Hair follicle dermal papilla cell (primary cell): ENCODE measurements around the gene TCHHL1. TPM values are rescaled to one million over a fixed set of nuclear protein-coding genes. Genes with fewer than 3 reads are reported as not detected.

Source experiments
- small RNA-seq: library from RNA; depleted of rRNA; stranded (forward); fragments of <200 nt; gene quantifications from one replicate; pipeline ENCODE3, GENCODE V24; 2012
- total RNA-seq: library from RNA; depleted of rRNA; stranded (reverse); fragments of >200 nt; gene quantifications from 2 replicates; pipeline ENCODE4 v1.2.3, GENCODE V29; 2012

TCHHL1 gene
- total RNA-seq = not detected in 2 replicates

GRCh38 chr1:152089014-152089674 lies at the start of gene TCHHL1:
TSS of gene TCHHL1 (minus strand) at chr1:152089064. CDS start at chr1:152088143, 921 bp downstream.

DNA sequence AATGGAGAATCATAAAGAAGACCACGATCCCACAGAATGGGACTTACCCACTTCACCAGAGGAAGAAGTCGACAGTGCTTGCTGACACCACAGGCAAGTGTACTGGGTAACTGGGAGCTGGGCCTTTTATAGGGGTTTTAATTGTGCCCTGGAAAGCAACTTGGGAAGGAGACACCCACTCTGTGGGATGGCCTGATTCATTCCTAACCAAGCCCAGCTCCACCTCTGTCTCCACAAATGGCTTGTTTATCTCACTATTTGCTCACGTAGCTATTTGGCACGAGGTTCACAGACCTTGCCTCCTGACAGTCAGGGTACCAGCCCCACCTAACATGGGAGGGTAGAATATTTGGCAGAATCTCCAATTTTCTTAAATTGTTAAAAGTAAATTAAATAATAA lies 26.5 kb upstream of the TCHHL1 start, which contains the start of gene TCHH:
Gene TCHH, minus strand, starts transcription at position 101 of the 400 bp plus-strand sequence. CDS start 1,364 bp downstream, outside the sequence.

DNA sequence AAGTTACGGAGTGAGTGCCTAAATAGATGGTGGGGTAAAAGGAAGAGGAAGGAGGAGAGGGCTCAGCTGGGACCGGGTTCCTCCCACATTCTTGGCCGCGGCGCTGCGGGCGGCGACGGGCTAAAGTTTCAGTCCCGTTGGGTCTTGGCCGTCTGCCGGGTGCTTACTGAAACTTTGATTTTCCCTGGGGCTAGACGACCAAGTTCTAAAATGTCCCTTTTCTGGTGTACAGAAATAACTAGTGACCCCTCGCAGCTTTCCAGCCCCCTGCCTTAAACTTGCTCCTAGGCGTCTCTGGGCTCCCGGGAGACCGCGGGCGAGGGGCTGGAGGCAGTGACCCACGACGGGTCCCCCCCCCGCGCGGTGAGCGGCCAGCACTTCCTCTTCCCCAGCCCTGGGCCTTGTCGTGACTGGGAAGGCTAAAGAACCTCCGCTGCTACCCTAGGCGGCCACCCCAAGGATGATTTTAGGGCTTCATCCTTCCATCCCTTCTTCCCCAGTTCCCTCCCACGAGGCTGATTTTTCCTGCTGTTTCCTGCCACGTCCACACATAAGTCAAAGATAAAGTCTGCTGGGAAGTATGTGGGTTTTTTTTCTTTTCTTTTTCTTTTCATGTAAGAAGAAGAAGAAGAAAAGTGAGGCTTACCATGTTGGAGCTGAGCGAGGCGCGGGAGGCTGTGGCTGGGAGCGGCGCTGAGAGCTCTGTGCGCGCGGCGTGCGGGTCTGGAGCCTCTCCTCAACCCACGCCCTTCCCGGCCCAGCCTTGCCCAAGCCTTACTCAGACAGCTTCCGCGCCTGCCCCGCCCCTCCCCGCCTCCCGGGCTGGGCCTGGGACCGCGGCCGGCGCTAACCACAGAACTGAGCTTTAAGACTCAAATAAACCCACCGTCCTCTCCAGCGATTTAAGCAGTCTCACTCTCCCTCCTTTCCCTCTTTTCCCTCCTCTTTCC lies 52.3 kb downstream of the TCHHL1 start, which contains the start of gene S100A11:
Gene S100A11, minus strand, starts transcription at position 738 of the 950 bp plus-strand sequence. Its CDS starts 89 bp downstream, at position 649.

Small RNA genes lying within 50 kb of the gene (small RNA-seq; reads per million reads assigned to genes)
- not detected for gene SPTLC1P4

Other genes with a start within 250 kb of the TCHHL1 start
- gene C2CD4D, start 249.2 kb downstream of the TCHHL1 start, total RNA-seq = not detected in 2 replicates
- not detected in 2 replicates for gene THEM5, start 235.4 kb downstream of the TCHHL1 start, total RNA-seq
- 11.4 and 11.7 TPM in 2 replicates for gene THEM4, start 179.6 kb downstream of the TCHHL1 start, total RNA-seq
- gene S100A10, start 95.2 kb downstream of the TCHHL1 start, total RNA-seq = 54.0 and 87.7 TPM in 2 replicates
- gene S100A11, start 52.1 kb downstream of the TCHHL1 start, total RNA-seq = 138 and 180 TPM in 2 replicates
- under 0.01 TPM in 1 of 2 replicates, not detected in the other for gene TCHH, start 26.4 kb upstream of the TCHHL1 start, total RNA-seq
- 0.12 TPM in 1 of 2 replicates, not detected in the other for gene RPTN, start 70.2 kb upstream of the TCHHL1 start, total RNA-seq
- gene HRNR, start 135.1 kb upstream of the TCHHL1 start, total RNA-seq = under 0.01 TPM in 1 of 2 replicates, not detected in the other
- gene FLG, start 236.2 kb upstream of the TCHHL1 start, total RNA-seq = 0.16 and 9.8 TPM in 2 replicates